ENCODE measurements around the gene AGAP2.

The AGAP2 gene

GRCh38 chr12:57753756-57754337 is 15.3 kb upstream of the AGAP2 start:
- no peak for DNase-seq (ENCODE audit: low read depth in 2 of 2)

- DNase-seq (ENCODE audit: low read depth in 2 of 2) = no peak
Observed at GRCh38 chr12:57752668-57753000, 14.1 kb upstream of the AGAP2 start.

- peak; percentile 92 to 97 for DNase-seq (ENCODE audit: low read depth in 2 of 2)
Observed at GRCh38 chr12:57751788-57752667, 13.5 kb upstream of the AGAP2 start, which contains the start of gene CDK4. Gene CDK4 (minus strand): TSS chr12:57752310. CDS start chr12:57751717, 593 bp downstream.

- DNase-seq (ENCODE audit: low read depth in 2 of 2) = no peak
Observed at GRCh38 chr12:57751432-57751787, 12.9 kb upstream of the AGAP2 start.

- DNase-seq (ENCODE audit: low read depth in 2 of 2) = no peak
Observed at GRCh38 chr12:57750561-57751431, 12.3 kb upstream of the AGAP2 start.

- DNase-seq (ENCODE audit: low read depth in 2 of 2) = no peak
Observed at GRCh38 chr12:57749061-57749460, 10.5 kb upstream of the AGAP2 start.

- DNase-seq (ENCODE audit: low read depth in 2 of 2) = no peak
Observed at GRCh38 chr12:57746025-57746424, 7.5 kb upstream of the AGAP2 start.

GRCh38 chr12:57745485-57745881 is 6.9 kb upstream of the AGAP2 start:
- no peak for DNase-seq (ENCODE audit: low read depth in 2 of 2)

- DNase-seq (ENCODE audit: low read depth in 2 of 2) = peak; percentile 69 to 87
Observed at GRCh38 chr12:57744777-57745484, 6.4 kb upstream of the AGAP2 start, which contains the start of gene TSPAN31. Gene TSPAN31 (plus strand): TSS chr12:57745039. CDS start chr12:57745155, 116 bp downstream.

GRCh38 chr12:57744194-57744776 is 5.7 kb upstream of the AGAP2 start:
- DNase-seq (ENCODE audit: low read depth in 2 of 2) = no peak

- no peak for DNase-seq (ENCODE audit: low read depth in 2 of 2)
Observed at GRCh38 chr12:57743769-57744168, 5.2 kb upstream of the AGAP2 start.

GRCh38 chr12:57741844-57742738 is 3.5 kb upstream of the AGAP2 start:
- DNase-seq (ENCODE audit: low read depth in 2 of 2) = peak; percentile 47 to 55

- no peak for DNase-seq (ENCODE audit: low read depth in 2 of 2)
Observed at GRCh38 chr12:57741413-57741789, 2.9 kb upstream of the AGAP2 start.

GRCh38 chr12:57740656-57741412 is 2.3 kb upstream of the AGAP2 start:
- DNase-seq (ENCODE audit: low read depth in 2 of 2) = peak in 1 of 2 donors; percentile 60

GRCh38 chr12:57739914-57740538 is 1.5 kb upstream of the AGAP2 start:
- no peak for DNase-seq (ENCODE audit: low read depth in 2 of 2)

GRCh38 chr12:57739387-57739786 is 845 bp upstream of the AGAP2 start:
- no peak for DNase-seq (ENCODE audit: low read depth in 2 of 2)

GRCh38 chr12:57737467-57738460 is 778 bp downstream of the AGAP2 start:
- no peak for DNase-seq (ENCODE audit: low read depth in 2 of 2)
